Tibial nerve (tissue), 4 donors: ENCODE data around the gene KCNQ1.

ENCODE experiments used
- CTCF ChIP-seq, 5 experiments: fragments of 200-600 bp in 3 of 5; fragments of 450-650 bp in 2 of 5; sonication (generic) in 3 of 5; IDR thresholded peaks; one replicate each; pipeline ENCODE4 v1.5.1; 2016 to 2019; ENCODE audit warnings: antibody characterized with exemption in 5 of 5, mild to moderate bottlenecking in 3 of 5, moderate library complexity in 2 of 5
- EP300 ChIP-seq, 2 donors: sonication (generic); formaldehyde crosslinking; IDR thresholded peaks; one replicate each; pipeline ENCODE4 v1.6.1; 2017; ENCODE audit warnings: antibody characterized with exemption in 2 of 2, mild to moderate bottlenecking in 1 of 2
- POLR2A ChIP-seq, 2 donors: fragments of 450-650 bp; IDR thresholded peaks; one replicate each; pipeline ENCODE4 v1.6.1; 2017; ENCODE audit warnings: antibody characterized with exemption in 2 of 2, mild to moderate bottlenecking in 2 of 2, moderate library complexity in 2 of 2

DNA sequence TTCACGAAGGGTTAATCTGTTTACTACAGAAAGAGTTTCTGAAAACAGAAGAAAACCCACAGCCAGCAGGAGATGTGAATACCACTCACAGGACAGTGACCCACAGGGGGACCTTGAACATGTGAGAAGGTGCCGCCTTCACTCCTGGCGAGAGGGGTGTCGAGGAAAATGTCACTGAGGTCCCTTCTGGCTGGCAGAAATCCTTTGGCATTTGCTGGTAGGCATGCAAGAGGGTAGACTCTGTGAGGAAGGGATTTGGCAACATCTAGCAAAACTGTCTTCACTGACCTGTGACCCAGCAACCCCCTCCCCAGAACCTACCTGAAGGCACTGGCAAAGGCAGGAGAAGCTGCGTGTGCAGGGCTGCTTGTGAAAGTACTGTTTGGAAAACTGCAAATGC, 8.6 kb downstream of the KCNQ1 start:
- TF ChIP-seq POLR2A (IDR thresholded peaks at IDR 0.05) (no peak), CTCF (IDR thresholded peaks at IDR 0.05) (no peak), EP300 (IDR thresholded peaks at IDR 0.05) (no peak)
